Progenitor cell of endocrine pancreas (in vitro differentiated cells): ENCODE measurements around the gene UBE2I. TPM values are rescaled to one million over a fixed set of nuclear protein-coding genes. Genes with fewer than 3 reads are reported as not detected.
A peak's percentile ranks its signal among the peaks of the same experiment; 100 is the strongest.

Experiments
- DNase-seq: peaks from one replicate; pipeline ENCODE4 v3.0.0; 2021; ENCODE audit warnings: low spot score; ENCODE audit not compliant: unreplicated experiment
- H3K27ac Mint-ChIP-seq: 2 replicates; pipeline ENCODE4 v1.8.0; 2021; ENCODE audit warnings: mild to moderate bottlenecking, moderate library complexity, mixed read lengths
- H3K27me3 Mint-ChIP-seq: 2 replicates; pipeline ENCODE4 v1.8.0; 2021; ENCODE audit warnings: mixed read lengths
- H3K36me3 Mint-ChIP-seq: 2 replicates; pipeline ENCODE4 v1.8.0; 2022; ENCODE audit warnings: mixed read lengths; ENCODE audit not compliant: insufficient read depth
- H3K4me1 Mint-ChIP-seq: 2 replicates; pipeline ENCODE4 v1.8.0; 2021; ENCODE audit warnings: low read depth, mixed read lengths
- H3K4me3 Mint-ChIP-seq: 2 replicates; pipeline ENCODE4 v1.8.0; 2021; ENCODE audit warnings: low read depth, mild to moderate bottlenecking, moderate library complexity, mixed read lengths
- H3K9me3 Mint-ChIP-seq: 2 replicates; pipeline ENCODE4 v1.8.0; 2021; ENCODE audit warnings: low read depth, mixed read lengths
- total RNA-seq: library from RNA; stranded (reverse); gene quantifications from 2 replicates; pipeline ENCODE4 v1.2.1, GENCODE V29; 2021
- TF ChIP-seq, protein P1 (sequence below): fragments of 200-600 bp; sonication (generic); IDR thresholded peaks from one replicate; pipeline ENCODE4 v1.5.0; 2021; ENCODE audit warnings: antibody characterized with exemption, mild to moderate bottlenecking; ENCODE audit not compliant: unreplicated experiment

The UBE2I gene
- total RNA-seq, 1 donor from 2014 or later: 211 TPM

- Mint-ChIP-seq H3K36me3 (no peaks in the 10 kb centered on the region), H3K9me3 (no peaks in the 10 kb centered on the region), H3K4me1 (peaks cover 10% of the 10 kb centered on the region), H3K27me3 (peaks cover 27% of the 10 kb centered on the region), H3K4me3 (peak overlapping the region; percentile 50), H3K27ac (peak overlapping the region; percentile 59)
- no peak for DNase-seq
- TF ChIP-seq, protein P1, sequence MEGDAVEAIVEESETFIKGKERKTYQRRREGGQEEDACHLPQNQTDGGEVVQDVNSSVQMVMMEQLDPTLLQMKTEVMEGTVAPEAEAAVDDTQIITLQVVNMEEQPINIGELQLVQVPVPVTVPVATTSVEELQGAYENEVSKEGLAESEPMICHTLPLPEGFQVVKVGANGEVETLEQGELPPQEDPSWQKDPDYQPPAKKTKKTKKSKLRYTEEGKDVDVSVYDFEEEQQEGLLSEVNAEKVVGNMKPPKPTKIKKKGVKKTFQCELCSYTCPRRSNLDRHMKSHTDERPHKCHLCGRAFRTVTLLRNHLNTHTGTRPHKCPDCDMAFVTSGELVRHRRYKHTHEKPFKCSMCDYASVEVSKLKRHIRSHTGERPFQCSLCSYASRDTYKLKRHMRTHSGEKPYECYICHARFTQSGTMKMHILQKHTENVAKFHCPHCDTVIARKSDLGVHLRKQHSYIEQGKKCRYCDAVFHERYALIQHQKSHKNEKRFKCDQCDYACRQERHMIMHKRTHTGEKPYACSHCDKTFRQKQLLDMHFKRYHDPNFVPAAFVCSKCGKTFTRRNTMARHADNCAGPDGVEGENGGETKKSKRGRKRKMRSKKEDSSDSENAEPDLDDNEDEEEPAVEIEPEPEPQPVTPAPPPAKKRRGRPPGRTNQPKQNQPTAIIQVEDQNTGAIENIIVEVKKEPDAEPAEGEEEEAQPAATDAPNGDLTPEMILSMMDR: no peak
These were observed 23.2 kb downstream of the UBE2I start for GRCh38 chr16:1332618-1333148.

GRCh38 chr16:1333149-1333812 is 23.8 kb downstream of the UBE2I start, which contains the start of gene BAIAP3:
Gene BAIAP3, plus strand, starts transcription at chr16:1333645. Its CDS starts 4,905 bp downstream, at chr16:1338550.
- Mint-ChIP-seq H3K27me3 (peaks cover 27% of the 10 kb centered on the region), H3K4me3 (peak within 1 kb of the TSS; percentile 50), H3K36me3 (no peaks in the 10 kb centered on the region), H3K4me1 (peaks cover 10% of the 10 kb centered on the region), H3K27ac (peak within 1 kb of the TSS; percentile 59), H3K9me3 (no peaks in the 10 kb centered on the region)
- no peak for DNase-seq
- TF ChIP-seq, protein P1: no peak

GRCh38 chr16:1333854-1334700 is 24.6 kb downstream of the UBE2I start:
- peaks cover 10% of the 10 kb centered on the region for H3K4me1 Mint-ChIP-seq
- H3K27me3 Mint-ChIP-seq: peaks cover 27% of the 10 kb centered on the region
- DNase-seq: no peak
- H3K36me3 Mint-ChIP-seq: no peaks in the 10 kb centered on the region
- H3K9me3 Mint-ChIP-seq: no peaks in the 10 kb centered on the region
- TF ChIP-seq, protein P1: no peak
- no peak overlapping the region for H3K27ac Mint-ChIP-seq
- peak overlapping the region; percentile 40 for H3K4me3 Mint-ChIP-seq

GRCh38 chr16:1334739-1335138 is 25.3 kb downstream of the UBE2I start:
- no peak overlapping the region for H3K4me3 Mint-ChIP-seq
- TF ChIP-seq, protein P1: no peak
- H3K27me3 Mint-ChIP-seq: peaks cover 27% of the 10 kb centered on the region
- no peak overlapping the region for H3K27ac Mint-ChIP-seq
- no peaks in the 10 kb centered on the region for H3K9me3 Mint-ChIP-seq
- peaks cover 10% of the 10 kb centered on the region for H3K4me1 Mint-ChIP-seq
- no peaks in the 10 kb centered on the region for H3K36me3 Mint-ChIP-seq
- no peak for DNase-seq

DNA sequence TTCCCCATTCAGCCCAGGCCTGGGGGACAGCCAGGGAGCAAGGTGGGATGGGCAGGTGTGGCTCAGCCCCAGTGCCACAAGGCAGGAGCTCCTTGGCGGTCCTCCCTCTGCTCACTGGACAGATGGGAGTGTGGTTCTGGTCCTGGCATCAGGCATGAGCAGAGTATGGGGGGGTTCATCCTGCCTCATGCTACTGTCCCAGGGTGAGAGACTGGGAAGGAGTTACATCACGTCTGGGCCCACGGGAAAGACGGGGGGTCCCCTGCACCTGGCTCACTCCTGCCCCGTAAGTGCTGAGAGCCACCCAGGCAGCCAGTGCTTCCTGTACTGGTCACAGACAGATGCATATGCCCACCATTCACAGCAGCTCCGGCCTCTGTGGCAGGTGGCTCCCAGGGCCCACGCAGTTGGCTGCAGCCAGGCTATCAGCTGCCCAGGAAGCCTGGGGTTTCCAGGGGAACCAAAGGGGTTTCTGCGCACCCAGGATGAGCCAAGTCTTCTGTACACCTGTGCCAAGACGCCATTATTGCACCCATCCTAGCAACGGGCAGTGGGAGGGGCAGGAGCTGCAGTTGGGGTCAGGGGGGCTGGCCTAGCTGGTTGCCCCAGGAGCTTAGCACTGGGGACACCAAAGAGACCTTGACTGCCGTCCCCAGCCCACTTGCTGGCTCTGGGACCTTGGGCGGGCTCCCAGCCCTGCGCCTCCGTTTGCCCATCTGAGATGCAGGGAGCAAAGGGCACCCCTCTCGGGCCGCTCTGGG is 26.0 kb downstream of the UBE2I start:
- Mint-ChIP-seq H3K9me3 (no peaks in the 10 kb centered on the region), H3K4me3 (no peak overlapping the region)

More for the DNA sequence above, 26.0 kb downstream of the UBE2I start:
- Mint-ChIP-seq H3K27me3 (peaks cover 27% of the 10 kb centered on the region), H3K27ac (no peak overlapping the region), H3K36me3 (no peaks in the 10 kb centered on the region), H3K4me1 (peaks cover 10% of the 10 kb centered on the region)
- TF ChIP-seq, protein P1: no peak
- no peak for DNase-seq
